Lung (tissue), 12 donors: ENCODE results near the gene PRMT7. TPM values are rescaled to one million over a fixed set of nuclear protein-coding genes. Genes with fewer than 3 reads are reported as not detected.

ENCODE experiments used
- ATAC-seq: fragments of 200-7000 bp; cut with Tn5 transposase; one replicate; pipeline ENCODE4 v1.9.1; 2020; ENCODE audit warnings: moderate number of reproducible peaks; ENCODE audit not compliant: insufficient read depth, low FRiP score
- DNase-seq, 3 donors: peaks; one replicate each; pipeline ENCODE4 v3.0.0-alpha.2; 2013 to 2017
- H3K27ac ChIP-seq, 2 donors: one replicate each; pipeline ENCODE4 v1.5.1; 2013; ENCODE audit warnings: mild to moderate bottlenecking in 2 of 2, moderate library complexity in 2 of 2, control low read depth in 1 of 2, inconsistent platforms in 1 of 2, low read depth in 1 of 2, low read length in 1 of 2
- H3K27me3 ChIP-seq, 3 donors: one replicate each; pipeline ENCODE4 v1.5.1; 2013; ENCODE audit warnings: low read length in 2 of 3; ENCODE audit not compliant: control insufficient read depth in 3 of 3, insufficient read depth in 3 of 3
- H3K36me3 ChIP-seq, 4 donors: one replicate each; pipeline ENCODE4 v1.5.1; 2013; ENCODE audit warnings: low read length in 4 of 4, mild to moderate bottlenecking in 1 of 4, moderate library complexity in 1 of 4; ENCODE audit not compliant: control insufficient read depth in 4 of 4, insufficient read depth in 4 of 4
- H3K4me1 ChIP-seq, 5 donors: one replicate each; pipeline ENCODE4 v1.5.1; 2013; ENCODE audit warnings: low read length in 5 of 5, mild to moderate bottlenecking in 2 of 5, moderate library complexity in 1 of 5; ENCODE audit not compliant: control insufficient read depth in 5 of 5, insufficient read depth in 5 of 5
- H3K4me3 ChIP-seq: one replicate; pipeline ENCODE4 v1.5.1; 2013; ENCODE audit warnings: mild to moderate bottlenecking, control low read depth, moderate library complexity
- H3K9ac ChIP-seq, 2 donors: one replicate each; pipeline ENCODE4 v1.5.1; 2013; ENCODE audit warnings: low read length in 2 of 2, control low read depth in 1 of 2; ENCODE audit not compliant: insufficient read depth in 1 of 2
- H3K9me3 ChIP-seq, 4 donors: one replicate each; pipeline ENCODE4 v1.5.1; 2013; ENCODE audit warnings: low read length in 3 of 4, mild to moderate bottlenecking in 1 of 4, moderate library complexity in 1 of 4; ENCODE audit not compliant: control insufficient read depth in 4 of 4, insufficient read depth in 3 of 4
- CTCF ChIP-seq: IDR thresholded peaks from 2 replicates; pipeline ENCODE4 v1.5.1; 2012; ENCODE audit warnings: mild to moderate bottlenecking; ENCODE audit errors: control extremely low read depth, extremely low read depth
- WGBS, 2 donors: extraction: QIAGEN DNeasy Blood & Tissue Kit; methylation state at CpG; one replicate each; pipeline ENCODE4 v1.1.7; 2013; 5-methylcytosine and 5-hydroxymethylcytosine counted together
- polyA plus RNA-seq, 2 donors: library from polyadenylated mRNA; stranded (reverse); fragments of 200-250 nt; gene quantifications; one replicate each; pipeline ENCODE4 v1.2.1, GENCODE V29; 2013
- total RNA-seq, 2 donors: library from RNA; depleted of rRNA in 1 of 2; stranded (reverse); fragments of >200 nt in 1 of 2; gene quantifications; one replicate each; pipeline ENCODE4 v1.2.1, GENCODE V29; 2014 to 2021
- donor health status: control.
- donor health status: control.
- donor health status: Bipolar disorder and iron deficiency.
- donor health status: healthy.
- donor health status: DM: yes; HTN: yes; CAD: no.

PRMT7 gene
- total and polyA plus RNA-seq, 4 donors: 20.3 to 55.5 (median 38.4) TPM

GRCh38 chr16:68345351-68345810 is 34.6 kb downstream of the PRMT7 start:
- Histone ChIP-seq H3K9me3 (no peaks in the 10 kb centered on the region), H3K36me3 (peaks cover 0 to 48% (median 39%) of the 10 kb centered on the region in 4 donors), H3K27ac (no peak overlapping the region), H3K9ac (no peak overlapping the region), H3K27me3 (no peaks in the 10 kb centered on the region), H3K4me3 (no peak overlapping the region), H3K4me1 (no peaks in the 10 kb centered on the region)
- 80 to 81% methylated on average over 11 of the region's 11 CpGs for WGBS, 2 donors
- DNase-seq (no peak), ATAC-seq (no peak)
- no peak for TF ChIP-seq CTCF

- WGBS, 2 donors: 97 to 98% methylated on average over 16 of the region's 16 CpGs
- DNase-seq: no peak
- H3K36me3 ChIP-seq: peaks cover 0 to 47% (median 42%) of the 10 kb centered on the region in 4 donors
- H3K9ac ChIP-seq: no peak overlapping the region
- H3K4me3 ChIP-seq: no peak overlapping the region
- H3K4me1 ChIP-seq: no peaks in the 10 kb centered on the region
- no peaks in the 10 kb centered on the region for H3K27me3 ChIP-seq
- TF ChIP-seq CTCF: no peak
- H3K27ac ChIP-seq: no peak overlapping the region
- H3K9me3 ChIP-seq: no peaks in the 10 kb centered on the region
- ATAC-seq: no peak
Measured at GRCh38 chr16:68345958-68346635, 35.3 kb downstream of the PRMT7 start.

GRCh38 chr16:68346892-68347480 is 36.2 kb downstream of the PRMT7 start:
- peaks cover 4 to 51% (median 46%) of the 10 kb centered on the region in 4 donors for H3K36me3 ChIP-seq
- ATAC-seq: no peak
- WGBS, 2 donors: 85 to 91% methylated on average over 12 of the region's 12 CpGs

More at GRCh38 chr16:68346892-68347480, 36.2 kb downstream of the PRMT7 start:
- Histone ChIP-seq H3K4me3 (no peak overlapping the region), H3K4me1 (no peaks in the 10 kb centered on the region), H3K9me3 (no peaks in the 10 kb centered on the region), H3K27me3 (no peaks in the 10 kb centered on the region), H3K27ac (no peak overlapping the region), H3K9ac (no peak overlapping the region)
- no peak for TF ChIP-seq CTCF
- DNase-seq: no peak
